HepG2 (cell line): Measurements from ENCODE around the gene CARS1. TPM values are rescaled to one million over a fixed set of nuclear protein-coding genes. Genes with fewer than 3 reads are reported as not detected.

Experiments
- AFF4 ChIP-seq: sonication (generic); formaldehyde crosslinking; IDR thresholded peaks from 2 replicates; pipeline ENCODE4 v1.4.0; 2020; ENCODE audit warnings: missing genetic modification reagents
- CENPT ChIP-seq: sonication (generic); formaldehyde crosslinking; IDR thresholded peaks from 2 replicates; pipeline ENCODE4 v1.8.0; 2022; ENCODE audit warnings: low read depth, mild to moderate bottlenecking, moderate library complexity, missing genetic modification reagents
- POGK ChIP-seq: sonication (generic); formaldehyde crosslinking; conservative IDR thresholded peaks from 2 replicates; pipeline ENCODE4 v1.8.0; 2022; ENCODE audit warnings: mild to moderate bottlenecking, moderate library complexity, missing genetic modification reagents
- TFDP1 ChIP-seq: IDR thresholded peaks from 2 replicates; pipeline ENCODE4 v1.6.1; 2016; ENCODE audit warnings: missing compliant biosample characterization, missing genetic modification reagents, borderline replicate concordance
- ZNF318 ChIP-seq: sonication (generic); formaldehyde crosslinking; IDR thresholded peaks from 2 replicates; pipeline ENCODE4 v1.4.0; 2020; ENCODE audit warnings: mild to moderate bottlenecking, missing genetic modification reagents
- polyA plus RNA-seq, 8 experiments: library from polyadenylated mRNA; depleted of rRNA in 3 of 8; stranded (reverse) in 7 of 8; unstranded in 1 of 8; fragments of >200 nt; fragmentation: Illumina TruSeq in 4 of 8; extraction: Trizol in 4 of 8; gene quantifications; 2 replicates each; pipeline versions ENCODE4 v1.2.1 to v1.2.3, GENCODE V29; 2011 to 2016; ENCODE audit warnings: low read depth in 4 of 8, missing spikeins in 1 of 8, mixed read lengths in 1 of 8; ENCODE audit not compliant: insufficient read depth in 1 of 8
- total RNA-seq, 5 experiments: library from RNA; depleted of rRNA; stranded (reverse); fragments of >200 nt; fragmentation: Illumina TruSeq; extraction: Trizol; gene quantifications; 2 replicates each; pipeline ENCODE4 v1.2.3, GENCODE V29; 2016; ENCODE audit warnings: low read depth in 1 of 5
- TF ChIP-seq, protein P1 (sequence below): sonication (generic); formaldehyde crosslinking; IDR thresholded peaks from 2 replicates; pipeline ENCODE4 v1.5.0; 2020; ENCODE audit warnings: missing genetic modification reagents
- TF ChIP-seq, protein P2 (sequence below): sonication (generic); formaldehyde crosslinking; IDR thresholded peaks from 2 replicates; pipeline ENCODE4 v1.4.0; 2020; ENCODE audit warnings: missing genetic modification reagents, mild to moderate bottlenecking, borderline replicate concordance

CARS1 gene
- total and polyA plus RNA-seq, 2 of the 13 experiments (the other 11 are each of a cell fraction or from before 2014, with no cell fraction given), result 33.8 to 47.0 TPM

DNA sequence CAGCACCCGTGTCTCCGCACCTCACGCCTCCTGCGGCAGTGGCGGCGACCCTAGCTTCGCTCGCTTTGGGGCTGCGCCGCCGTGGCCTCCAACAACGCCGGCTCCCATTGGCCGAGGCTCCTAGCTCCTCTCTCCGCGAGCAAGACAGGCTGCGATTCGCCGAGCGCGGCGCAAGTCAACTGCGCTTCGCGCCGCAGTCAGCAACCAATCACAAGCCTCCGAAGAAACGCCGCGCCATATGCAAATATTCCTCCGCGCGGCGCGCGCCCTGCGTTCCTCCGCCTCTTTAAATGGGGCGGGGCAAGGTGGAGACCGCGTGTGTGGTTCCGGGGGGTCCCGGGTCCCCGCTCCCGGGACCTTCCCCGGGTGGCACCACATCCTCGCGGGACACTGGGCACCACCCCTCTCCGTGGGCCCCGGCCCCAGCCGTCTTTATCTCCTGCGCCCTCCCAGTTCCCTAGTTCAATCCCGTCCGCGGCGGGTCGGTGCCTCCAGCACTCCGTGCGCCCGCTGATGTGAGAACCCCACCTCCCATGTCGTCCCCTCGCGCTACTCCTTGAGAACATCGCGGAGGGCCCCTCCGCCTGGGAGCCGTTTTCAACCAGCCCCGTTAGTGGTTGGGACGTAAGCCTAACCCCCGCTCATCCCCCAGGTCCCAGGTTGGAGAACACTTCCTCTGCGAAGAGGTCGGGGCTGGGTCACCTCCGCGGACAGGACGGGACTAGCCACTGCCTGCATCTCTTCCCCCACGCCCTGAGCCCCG, 64.8 kb downstream of the CARS1 start, which contains the start of gene NAP1L4 (continued):
- TF ChIP-seq ZNF318 (CRISPR knock-in tag) (no peak; the same call in 1 of the 2 replicates), POGK (CRISPR knock-in tag) (no peak), CENPT (CRISPR knock-in tag) (no peak), TFDP1 (CRISPR knock-in tag) (peak; percentile 96), AFF4 (CRISPR knock-in tag) (no peak)
- TF ChIP-seq, protein P1, sequence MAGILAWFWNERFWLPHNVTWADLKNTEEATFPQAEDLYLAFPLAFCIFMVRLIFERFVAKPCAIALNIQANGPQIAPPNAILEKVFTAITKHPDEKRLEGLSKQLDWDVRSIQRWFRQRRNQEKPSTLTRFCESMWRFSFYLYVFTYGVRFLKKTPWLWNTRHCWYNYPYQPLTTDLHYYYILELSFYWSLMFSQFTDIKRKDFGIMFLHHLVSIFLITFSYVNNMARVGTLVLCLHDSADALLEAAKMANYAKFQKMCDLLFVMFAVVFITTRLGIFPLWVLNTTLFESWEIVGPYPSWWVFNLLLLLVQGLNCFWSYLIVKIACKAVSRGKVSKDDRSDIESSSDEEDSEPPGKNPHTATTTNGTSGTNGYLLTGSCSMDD (CRISPR knock-in tag), result no peak
- TF ChIP-seq, protein P2, sequence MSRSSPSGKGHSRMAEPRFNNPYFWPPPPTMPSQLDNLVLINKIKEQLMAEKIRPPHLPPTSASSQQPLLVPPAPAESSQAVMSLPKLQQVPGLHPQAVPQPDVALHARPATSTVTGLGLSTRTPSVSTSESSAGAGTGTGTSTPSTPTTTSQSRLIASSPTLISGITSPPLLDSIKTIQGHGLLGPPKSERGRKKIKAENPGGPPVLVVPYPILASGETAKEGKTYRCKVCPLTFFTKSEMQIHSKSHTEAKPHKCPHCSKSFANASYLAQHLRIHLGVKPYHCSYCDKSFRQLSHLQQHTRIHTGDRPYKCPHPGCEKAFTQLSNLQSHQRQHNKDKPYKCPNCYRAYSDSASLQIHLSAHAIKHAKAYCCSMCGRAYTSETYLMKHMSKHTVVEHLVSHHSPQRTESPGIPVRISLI (CRISPR knock-in tag), result no peak
